K562 (cell line): ENCODE data around the gene OR7A10.

Experiments used
- CTCF ChIP-seq, 3 experiments: IDR thresholded peaks in 2 of 3; conservative IDR thresholded peaks in 1 of 3; 2 replicates each; pipeline ENCODE4 v1.5.1; 2011 to 2012; ENCODE audit warnings: low read length in 3 of 3, mild to moderate bottlenecking in 3 of 3, control low read depth in 2 of 3, improper control_type of control experiment in 1 of 3, inconsistent platforms in 1 of 3, low read depth in 1 of 3, mixed read lengths in 1 of 3, moderate library complexity in 1 of 3; ENCODE audit not compliant: insufficient read depth in 2 of 3
- MEF2A ChIP-seq: IDR thresholded peaks from 2 replicates; pipeline ENCODE4 v1.6.1; 2011; ENCODE audit warnings: low read depth, mild to moderate bottlenecking, low read length, moderate library complexity; ENCODE audit not compliant: control insufficient read depth
- TGIF2 ChIP-seq: sonication (generic); formaldehyde crosslinking; IDR thresholded peaks from 2 replicates; pipeline ENCODE4 v1.8.1; 2022; ENCODE audit warnings: mild to moderate bottlenecking, missing genetic modification reagents, moderate library complexity
- TF ChIP-seq, protein P1 (sequence below): sonication (generic); formaldehyde crosslinking; IDR thresholded peaks from 2 replicates; pipeline ENCODE4 v1.8.0; 2022; ENCODE audit warnings: missing genetic modification reagents, mild to moderate bottlenecking, borderline replicate concordance
- TF ChIP-seq, protein P2 (sequence below): sonication (generic); formaldehyde crosslinking; IDR thresholded peaks from 2 replicates; pipeline ENCODE4 v1.8.1; 2023; ENCODE audit warnings: mild to moderate bottlenecking, missing genetic modification reagents

GRCh38 chr19:14796021-14796420 lies 52.7 kb downstream of the OR7A10 start:
- TF ChIP-seq CTCF (IDR thresholded peaks at IDR 0.05 in 2 of 3, conservative IDR thresholded peaks at IDR 0.05 in 1 of 3; ENCODE audit: insufficient read depth in 2 of 3, low read depth in 1 of 3, low read length in 3 of 3) (no peak), MEF2A (no peak), TGIF2 (CRISPR knock-in tag) (no peak)
- TF ChIP-seq, protein P1, sequence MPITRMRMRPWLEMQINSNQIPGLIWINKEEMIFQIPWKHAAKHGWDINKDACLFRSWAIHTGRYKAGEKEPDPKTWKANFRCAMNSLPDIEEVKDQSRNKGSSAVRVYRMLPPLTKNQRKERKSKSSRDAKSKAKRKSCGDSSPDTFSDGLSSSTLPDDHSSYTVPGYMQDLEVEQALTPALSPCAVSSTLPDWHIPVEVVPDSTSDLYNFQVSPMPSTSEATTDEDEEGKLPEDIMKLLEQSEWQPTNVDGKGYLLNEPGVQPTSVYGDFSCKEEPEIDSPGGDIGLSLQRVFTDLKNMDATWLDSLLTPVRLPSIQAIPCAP (CRISPR knock-in tag), result no peak
- TF ChIP-seq, protein P2, sequence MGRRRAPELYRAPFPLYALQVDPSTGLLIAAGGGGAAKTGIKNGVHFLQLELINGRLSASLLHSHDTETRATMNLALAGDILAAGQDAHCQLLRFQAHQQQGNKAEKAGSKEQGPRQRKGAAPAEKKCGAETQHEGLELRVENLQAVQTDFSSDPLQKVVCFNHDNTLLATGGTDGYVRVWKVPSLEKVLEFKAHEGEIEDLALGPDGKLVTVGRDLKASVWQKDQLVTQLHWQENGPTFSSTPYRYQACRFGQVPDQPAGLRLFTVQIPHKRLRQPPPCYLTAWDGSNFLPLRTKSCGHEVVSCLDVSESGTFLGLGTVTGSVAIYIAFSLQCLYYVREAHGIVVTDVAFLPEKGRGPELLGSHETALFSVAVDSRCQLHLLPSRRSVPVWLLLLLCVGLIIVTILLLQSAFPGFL (CRISPR knock-in tag), result no peak
